Colonic mucosa (tissue), 4 donors: Measurements from ENCODE around the gene PRKCA. TPM values are rescaled to one million over a fixed set of nuclear protein-coding genes. Genes with fewer than 3 reads are reported as not detected.

ENCODE experiments used
- DNase-seq: peaks from one replicate; pipeline ENCODE4 v3.0.0-alpha.2; 2020
- H3K27ac ChIP-seq: fragments of 200-600 bp; one replicate; pipeline ENCODE4 v1.8.0; 2021
- H3K27me3 ChIP-seq: fragments of 200-600 bp; one replicate; pipeline ENCODE4 v1.8.0; 2021
- H3K36me3 ChIP-seq: fragments of 200-600 bp; one replicate; pipeline ENCODE4 v1.8.0; 2021
- H3K4me1 ChIP-seq: fragments of 200-600 bp; one replicate; pipeline ENCODE4 v1.8.0; 2021; ENCODE audit warnings: mild to moderate bottlenecking
- H3K4me3 ChIP-seq: fragments of 200-600 bp; one replicate; pipeline ENCODE4 v1.8.0; 2021
- H3K9ac ChIP-seq, 2 donors: one replicate each; pipeline ENCODE4 v1.7.0; 2013; ENCODE audit warnings: control low read depth in 2 of 2, low read depth in 2 of 2, low read length in 2 of 2
- H3K9me3 ChIP-seq: fragments of 200-600 bp; one replicate; pipeline ENCODE4 v1.8.0; 2021
- CTCF ChIP-seq: fragments of 200-600 bp; IDR thresholded peaks from one replicate; pipeline ENCODE4 v1.8.0; 2022; ENCODE audit warnings: antibody characterized with exemption, mild to moderate bottlenecking
- intact Hi-C: fragments of 100-400 bp; cut with DNase I; formaldehyde crosslinking; loops from one replicate; pipeline ENCODE4 v1.14.1; 2022
- total RNA-seq, 2 donors: library from RNA; stranded (reverse); fragmentation: NEBNext Ultra II Directional in 1 of 2; extraction: Animal tissue kit (Norgen Biotek cat#: 25700) in 1 of 2; gene quantifications; one replicate each; pipeline ENCODE4 v1.2.1, GENCODE V29; 2021
- donor health status: healthy.
- donor health status: DM: no; HTN: no; CAD: no.
- donor health status: DM: no; HTN: no; CAD: no.

PRKCA gene
- total RNA-seq, 2 donors from 2014 or later, result 40.0 to 41.8 TPM

GRCh38 chr17:66509926-66510325 is 207.5 kb downstream of the PRKCA start:
- no peaks in the 10 kb centered on the region for H3K36me3 ChIP-seq
- DNase-seq, result no peak
- peak overlapping the region; percentile 78 for H3K27ac ChIP-seq
- H3K4me1 ChIP-seq, result peaks cover 16% of the 10 kb centered on the region
- no peaks in the 10 kb centered on the region for H3K9me3 ChIP-seq
- H3K9ac ChIP-seq, result no peak overlapping the region
- no peaks in the 10 kb centered on the region for H3K27me3 ChIP-seq
- intact Hi-C loops, result no loop called here
- no peak overlapping the region for H3K4me3 ChIP-seq
- TF ChIP-seq CTCF, result no peak

GRCh38 chr17:66511135-66511534 is 208.7 kb downstream of the PRKCA start:
- no peak for TF ChIP-seq CTCF

GRCh38 chr17:66514227-66514806 is 211.9 kb downstream of the PRKCA start:
- TF ChIP-seq CTCF, result no peak
- no peak overlapping the region for H3K27ac ChIP-seq
- no peaks in the 10 kb centered on the region for H3K27me3 ChIP-seq
- intact Hi-C loops, result no loop called here
- peaks cover 5% of the 10 kb centered on the region for H3K4me1 ChIP-seq
- no peak overlapping the region for H3K9ac ChIP-seq
- H3K4me3 ChIP-seq, result no peak overlapping the region
- no peak for DNase-seq
- H3K36me3 ChIP-seq, result no peaks in the 10 kb centered on the region
- H3K9me3 ChIP-seq, result no peaks in the 10 kb centered on the region

More at GRCh38 chr17:66511135-66511534, 208.7 kb downstream of the PRKCA start:
- no peak for DNase-seq
- Histone ChIP-seq H3K9ac (no peak overlapping the region), H3K36me3 (no peaks in the 10 kb centered on the region), H3K9me3 (no peaks in the 10 kb centered on the region), H3K27me3 (no peaks in the 10 kb centered on the region), H3K27ac (no peak overlapping the region), H3K4me3 (no peak overlapping the region), H3K4me1 (peaks cover 16% of the 10 kb centered on the region)
- intact Hi-C loops, result no loop called here

GRCh38 chr17:66515974-66516373 is 213.6 kb downstream of the PRKCA start:
- no peak for TF ChIP-seq CTCF
- intact Hi-C loops, result no loop called here
- no peak for DNase-seq
- Histone ChIP-seq H3K4me3 (no peak overlapping the region), H3K9ac (no peak overlapping the region), H3K27ac (no peak overlapping the region), H3K9me3 (no peaks in the 10 kb centered on the region), H3K36me3 (no peaks in the 10 kb centered on the region), H3K4me1 (no peaks in the 10 kb centered on the region), H3K27me3 (no peaks in the 10 kb centered on the region)

GRCh38 chr17:66517336-66518009 is 215.1 kb downstream of the PRKCA start:
- Histone ChIP-seq H3K9ac (no peak overlapping the region), H3K27me3 (no peaks in the 10 kb centered on the region), H3K36me3 (no peaks in the 10 kb centered on the region), H3K27ac (no peak overlapping the region), H3K4me1 (no peaks in the 10 kb centered on the region), H3K9me3 (no peaks in the 10 kb centered on the region), H3K4me3 (no peak overlapping the region)
- DNase-seq, result no peak
- intact Hi-C loops, result no loop called here
- TF ChIP-seq CTCF, result no peak
